ENCODE data around the gene CYTH2. TPM values are rescaled to one million over a fixed set of nuclear protein-coding genes. Genes with fewer than 3 reads are reported as not detected.

CYTH2 gene
- total and polyA plus RNA-seq, 9 of the 15 experiments (the other 6 are each of a cell fraction or from before 2014, with no cell fraction given), result 1.8 to 45.2 (median 23.8) TPM

DNA sequence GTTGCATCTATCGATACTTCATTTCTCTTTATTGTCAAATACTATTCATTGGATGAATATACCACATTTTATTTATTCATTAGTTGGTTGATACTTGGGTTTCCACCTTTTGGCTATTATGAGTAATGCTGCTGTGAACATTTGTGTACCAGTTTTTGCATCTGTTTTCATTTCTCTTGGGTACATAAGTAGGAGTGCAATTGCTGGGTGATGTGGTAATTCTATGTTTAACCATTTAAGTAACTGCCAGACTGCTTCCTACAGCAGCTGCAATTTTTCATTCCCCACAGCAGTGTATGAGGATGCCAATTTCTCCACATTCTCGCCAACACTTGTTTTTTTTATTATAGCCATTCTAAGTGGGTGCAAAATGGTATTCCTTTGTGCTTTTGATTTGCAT lies 11.2 kb upstream of the CYTH2 start:
- Histone ChIP-seq H2AFZ (ENCODE audit: low read depth, low read length) (no peak overlapping the region), H3K27ac (ENCODE audit: extremely low read depth, low read depth, low read length) (no peak overlapping the region), H4K20me1 (replicated peaks; ENCODE audit: control insufficient read depth, insufficient read depth, low read length) (peaks cover 9% of the 10 kb centered on the region), H3K36me3 (ENCODE audit: control insufficient read depth, insufficient read depth, low read length) (peaks cover 74% of the 10 kb centered on the region; the same call in 2 of the 3 replicates), H3K4me1 (replicated peaks in 1 of 2; ENCODE audit: control insufficient read depth in 2 of 2, insufficient read depth in 2 of 2, low read length in 2 of 2) (peaks cover 0 to 40% of the 10 kb centered on the region in 2 experiments; a peak in 2 of 5 replicates), H3K79me2 (ENCODE audit: control insufficient read depth, insufficient read depth, low read length) (peaks cover 12% of the 10 kb centered on the region), H3K4me3 (no peak overlapping the region), H3K27me3 (ENCODE audit: control insufficient read depth in 2 of 2, insufficient read depth in 2 of 2, low read length in 2 of 2) (no peaks in the 10 kb centered on the region), H3K4me2 (ENCODE audit: insufficient read depth, low read length) (no peak overlapping the region), H3K9me3 (replicated peaks; ENCODE audit: control insufficient read depth, insufficient read depth, low read depth, low read length) (no peaks in the 10 kb centered on the region), H3K9ac (ENCODE audit: insufficient read depth in 1 of 2, low read depth in 2 of 2, low read length in 2 of 2) (no peak overlapping the region), H3K9me1 (ENCODE audit: control insufficient read depth, insufficient read depth, low read length) (no peaks in the 10 kb centered on the region)
- intact Hi-C loops (cut with micrococcal nuclease) (no loop called here), in situ Hi-C loops (cut with MboI) (no loop called here)
- 97% methylated on average over 2 of the region's 2 CpGs for WGBS (ENCODE audit: insufficient coverage, low coverage, missing lambda C conversion rate)
- ATAC-seq, result no peak
- DNase-seq (ENCODE audit: extremely low read depth in 1 of 4, low spot score in 3 of 4), result no peak
- ChIA-PET CTCF (ENCODE audit: low intra/inter-chr PET ratio) (no interaction called here), POLR2A (interaction anchor here (0.7 to 3.1 kb wide), 5 partner anchors 11 to 613 kb away, joined by 3 to 25 read pairs (median 3); partner anchors contain the start of gene GRWD1)
- peak; percentile 11 for FAIRE-seq
- BruUV-seq (replicated peaks), result no TSS peak
- TF ChIP-seq MTF1 (CRISPR knock-in tag; IDR thresholded peaks at IDR 0.05; ENCODE audit: borderline replicate concordance) (no peak), ZBTB17 (CRISPR knock-in tag; IDR thresholded peaks at IDR 0.05) (no peak), MAFF (IDR thresholded peaks at IDR 0.05; ENCODE audit: low read length) (no peak), ZNF282 (CRISPR knock-in tag; IDR thresholded peaks at IDR 0.05) (no peak), DMBX1 (CRISPR knock-in tag; IDR thresholded peaks at IDR 0.05; ENCODE audit: borderline replicate concordance) (no peak), SMARCB1 (IDR thresholded peaks at IDR 0.05; ENCODE audit: insufficient read length, low read depth) (no peak), MCM2 (IDR thresholded peaks at IDR 0.05; ENCODE audit: low read depth) (no peak), CBFB (CRISPR knock-in tag; IDR thresholded peaks at IDR 0.05) (no peak), ZNF311 (CRISPR knock-in tag; IDR thresholded peaks at IDR 0.05) (no peak), CSDE1 (IDR thresholded peaks at IDR 0.05) (no peak), KDM4B (IDR thresholded peaks at IDR 0.05; ENCODE audit: borderline replicate concordance in 2 of 2, low read depth in 1 of 2) (no peak)
- TF ChIP-seq, protein P1, sequence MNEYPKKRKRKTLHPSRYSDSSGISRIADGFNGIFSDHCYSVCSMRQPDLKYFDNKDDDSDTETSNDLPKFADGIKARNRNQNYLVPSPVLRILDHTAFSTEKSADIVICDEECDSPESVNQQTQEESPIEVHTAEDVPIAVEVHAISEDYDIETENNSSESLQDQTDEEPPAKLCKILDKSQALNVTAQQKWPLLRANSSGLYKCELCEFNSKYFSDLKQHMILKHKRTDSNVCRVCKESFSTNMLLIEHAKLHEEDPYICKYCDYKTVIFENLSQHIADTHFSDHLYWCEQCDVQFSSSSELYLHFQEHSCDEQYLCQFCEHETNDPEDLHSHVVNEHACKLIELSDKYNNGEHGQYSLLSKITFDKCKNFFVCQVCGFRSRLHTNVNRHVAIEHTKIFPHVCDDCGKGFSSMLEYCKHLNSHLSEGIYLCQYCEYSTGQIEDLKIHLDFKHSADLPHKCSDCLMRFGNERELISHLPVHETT (CRISPR knock-in tag; conservative IDR thresholded peaks at IDR 0.05 in 1 of 2, IDR thresholded peaks at IDR 0.05 in 1 of 2), result no peak
- TF ChIP-seq, protein P2, sequence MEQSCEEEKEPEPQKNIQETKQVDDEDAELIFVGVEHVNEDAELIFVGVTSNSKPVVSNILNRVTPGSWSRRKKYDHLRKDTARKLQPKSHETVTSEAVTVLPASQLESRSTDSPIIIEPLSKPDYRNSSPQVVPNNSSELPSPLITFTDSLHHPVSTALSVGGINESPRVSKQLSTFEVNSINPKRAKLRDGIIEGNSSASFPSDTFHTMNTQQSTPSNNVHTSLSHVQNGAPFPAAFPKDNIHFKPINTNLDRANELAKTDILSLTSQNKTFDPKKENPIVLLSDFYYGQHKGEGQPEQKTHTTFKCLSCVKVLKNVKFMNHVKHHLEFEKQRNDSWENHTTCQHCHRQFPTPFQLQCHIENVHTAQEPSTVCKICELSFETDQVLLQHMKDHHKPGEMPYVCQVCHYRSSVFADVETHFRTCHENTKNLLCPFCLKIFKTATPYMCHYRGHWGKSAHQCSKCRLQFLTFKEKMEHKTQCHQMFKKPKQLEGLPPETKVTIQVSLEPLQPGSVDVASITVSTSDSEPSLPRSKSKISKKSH (CRISPR knock-in tag; IDR thresholded peaks at IDR 0.05), result no peak

Measured in K562 (cell line).